Measurements from ENCODE around the gene ORC4.
"Not testable (repeated sequence)": the region's sequence is repeated elsewhere in the genome, so short reads cannot be mapped to it uniquely, and the experiment has no call there.

Gene ORC4

GRCh38 chr2:148013876-148014275 lies 6.7 kb downstream of the ORC4 start:
- DNase-seq = no peak

DNA sequence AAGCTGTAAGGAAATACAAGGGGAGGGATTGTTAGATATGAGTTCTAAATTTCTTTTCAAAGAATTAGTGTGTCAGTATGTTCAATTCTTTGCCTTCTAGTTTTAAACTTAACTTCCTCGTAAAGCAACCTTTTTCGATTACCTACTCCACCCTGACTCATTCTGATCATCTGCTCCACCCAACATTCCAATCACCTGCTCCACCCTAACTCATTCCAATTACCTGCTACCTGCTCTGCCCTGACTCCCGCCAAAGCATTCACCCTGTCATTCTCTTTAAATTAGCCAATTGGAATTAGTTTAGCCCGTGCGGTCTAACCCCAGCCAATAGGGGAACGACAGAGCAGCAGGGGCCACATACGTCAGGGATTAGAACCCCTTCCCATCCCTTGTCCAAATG lies 12.1 kb downstream of the ORC4 start:
- not testable (repeated sequence) for DNase-seq

GRCh38 chr2:148007219-148007900 lies 13.2 kb downstream of the ORC4 start:
- no peak for DNase-seq

GRCh38 chr2:148006249-148007007 lies 14.1 kb downstream of the ORC4 start:
- no peak for DNase-seq

GRCh38 chr2:148002420-148002819 lies 18.1 kb downstream of the ORC4 start:
- DNase-seq = not testable (repeated sequence)

DNA sequence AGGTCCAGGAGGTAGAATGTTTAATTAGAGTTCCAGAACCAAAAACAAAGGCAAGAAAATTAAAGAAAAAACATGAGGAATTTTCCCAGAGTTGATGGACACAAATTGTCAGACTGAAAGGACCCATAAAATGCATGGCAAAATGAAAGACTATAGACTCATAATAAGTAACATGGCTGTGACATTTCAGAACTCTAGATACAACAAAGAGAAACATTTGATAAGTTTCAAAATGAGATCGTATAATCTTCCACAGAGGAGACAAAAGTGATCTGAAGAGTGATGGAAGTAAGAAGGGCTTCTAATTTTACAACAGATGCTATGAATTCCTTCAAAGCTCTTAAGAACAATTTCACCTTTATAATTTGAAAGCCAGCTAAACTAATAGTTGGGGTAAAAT lies 20.4 kb downstream of the ORC4 start:
- DNase-seq = no peak

DNA sequence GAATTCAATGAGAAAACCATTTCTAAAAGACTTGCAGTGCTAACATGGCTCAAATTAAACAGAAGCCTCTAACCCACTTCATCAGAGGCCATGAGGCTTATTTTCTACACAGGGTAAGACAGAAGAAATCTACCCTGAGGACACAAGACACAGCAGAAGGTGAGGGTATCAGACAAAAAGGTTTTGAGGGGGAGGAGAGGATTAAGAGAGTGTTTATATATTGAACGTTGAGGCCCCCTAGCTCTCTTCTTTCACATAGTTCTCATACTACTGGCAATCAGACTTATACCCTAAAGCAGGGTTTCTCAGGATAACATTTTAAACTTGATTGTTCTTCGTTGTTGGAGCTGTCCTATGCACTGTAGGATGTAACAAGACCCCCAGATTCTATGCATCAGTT lies 21.4 kb downstream of the ORC4 start:
- DNase-seq = no peak

DNA sequence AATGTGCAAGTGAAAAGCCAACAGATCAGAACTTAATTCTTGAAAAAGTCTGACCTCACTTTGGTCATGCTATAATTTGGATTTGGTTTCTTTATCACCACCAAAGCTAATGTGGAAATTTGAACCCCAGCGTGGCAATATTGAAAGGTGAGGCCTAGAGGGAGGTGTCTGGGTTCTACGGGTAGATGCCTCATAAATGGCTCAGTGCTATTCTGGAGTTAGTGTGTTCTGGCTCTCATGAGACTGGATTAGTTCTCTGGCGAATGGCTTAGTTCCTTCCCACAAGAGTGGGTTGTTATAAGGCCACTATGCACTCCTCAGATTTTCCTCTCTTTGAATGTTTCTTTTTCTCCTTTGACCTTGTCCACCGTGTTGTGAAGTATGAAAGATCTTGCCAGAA lies 22.3 kb downstream of the ORC4 start:
- DNase-seq = no peak

DNA sequence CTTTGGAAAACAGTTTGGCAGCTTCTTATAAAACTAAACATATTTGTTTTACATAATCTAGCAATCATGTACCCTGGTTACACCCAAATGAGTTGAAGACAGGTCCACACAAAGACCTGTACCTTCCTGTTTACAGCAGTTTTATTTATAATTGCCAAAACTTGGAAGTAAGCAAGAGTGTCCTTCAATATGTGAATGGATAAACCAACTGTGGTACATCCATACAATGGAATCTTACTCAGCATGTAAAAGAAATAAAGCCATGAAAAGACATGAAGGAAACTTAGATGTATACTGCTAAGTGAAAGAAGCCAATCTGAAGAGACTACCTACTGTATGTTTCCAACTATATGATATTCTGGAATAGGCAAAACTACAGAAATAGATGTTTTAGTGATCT lies 23.7 kb downstream of the ORC4 start:
- DNase-seq = no peak

GRCh38 chr2:147994965-147995364 lies 25.6 kb downstream of the ORC4 start:
- DNase-seq = not testable (repeated sequence)

- DNase-seq = peak; percentile 12
Measured at GRCh38 chr2:147989809-147990403, 30.6 kb downstream of the ORC4 start.

GRCh38 chr2:147989102-147989501 lies 31.4 kb downstream of the ORC4 start:
- DNase-seq = no peak

GRCh38 chr2:147980940-147981528 lies 39.5 kb downstream of the ORC4 start:
- DNase-seq = no peak

DNA sequence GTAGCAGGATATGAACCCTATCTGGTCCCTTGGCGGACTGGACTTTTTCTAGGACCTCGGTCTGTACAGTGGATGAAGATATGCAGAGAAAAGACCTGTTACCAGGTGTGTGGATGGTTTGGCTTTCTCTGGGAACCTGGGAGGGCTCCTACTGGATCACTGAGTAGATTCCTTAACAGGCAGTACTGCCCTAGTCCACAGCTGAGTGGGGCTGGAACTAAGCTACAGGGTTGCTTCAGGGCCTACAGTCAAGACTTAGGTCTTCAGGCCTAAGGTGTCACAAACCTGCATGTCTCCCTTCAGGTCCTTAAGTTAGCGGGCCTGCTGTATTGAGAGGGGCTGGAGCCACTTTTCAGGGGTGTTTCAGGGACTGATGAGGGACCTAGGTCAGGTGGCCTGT lies 42.9 kb downstream of the ORC4 start:
- no peak for DNase-seq

DNA sequence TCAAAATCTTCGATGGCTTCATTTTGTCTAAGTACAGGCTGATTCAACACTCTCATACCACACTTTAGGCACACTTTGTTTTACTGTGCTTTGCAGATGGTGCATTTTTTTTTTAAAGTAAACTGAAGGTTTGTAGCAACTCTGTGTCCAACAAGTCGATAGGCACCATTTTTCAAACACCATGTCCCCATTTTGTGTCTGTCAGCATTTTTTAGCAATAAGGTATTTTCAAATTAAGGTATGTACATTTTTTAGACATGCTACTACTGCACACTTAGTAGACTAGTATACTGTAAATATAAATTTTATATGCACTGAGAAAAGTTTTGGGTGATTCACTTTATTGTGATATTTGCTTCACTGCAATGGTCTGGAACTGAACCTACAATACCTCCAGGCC lies 44.4 kb downstream of the ORC4 start:
- DNase-seq = no peak

DNA sequence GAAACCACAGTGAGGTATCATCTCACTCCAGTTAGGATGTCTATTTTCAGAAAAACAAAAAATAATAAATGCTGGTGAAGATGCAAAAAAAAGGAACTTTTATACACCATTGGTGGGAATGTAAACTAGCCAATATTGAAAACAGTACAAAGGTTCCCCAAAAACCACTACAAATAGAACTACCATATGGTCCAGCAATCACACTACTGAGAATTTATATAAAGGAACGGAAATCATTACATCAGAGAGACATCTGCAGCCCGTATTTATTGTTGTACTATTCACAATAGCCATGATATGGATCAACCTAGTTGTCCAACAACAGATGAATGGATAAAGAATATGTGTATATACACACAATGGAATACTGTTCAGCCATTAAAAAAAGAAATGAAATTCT lies 52.0 kb downstream of the ORC4 start:
- no peak for DNase-seq

DNA sequence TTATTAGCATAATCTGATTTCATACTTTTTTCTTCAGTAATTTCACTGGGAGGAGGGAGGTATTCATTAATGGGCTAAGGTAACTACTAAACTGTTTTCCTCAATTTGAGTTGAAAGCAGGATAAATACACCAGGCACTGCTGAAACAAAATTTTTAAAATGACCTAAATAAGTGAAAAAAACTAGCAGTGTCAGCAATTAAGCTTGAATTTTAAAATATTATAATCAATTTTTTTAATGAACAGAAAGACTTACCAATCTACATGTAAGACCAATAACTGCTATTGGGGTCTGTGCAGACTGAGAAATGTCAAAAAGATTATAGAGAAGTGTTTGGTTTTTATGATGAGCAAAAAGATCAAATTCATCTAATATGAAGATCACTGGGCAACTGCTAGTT lies 68.4 kb downstream of the ORC4 start:
- DNase-seq = no peak

GRCh38 chr2:147945660-147946059 lies 74.9 kb downstream of the ORC4 start:
- DNase-seq = no peak

GRCh38 chr2:147939313-147939712 lies 81.2 kb downstream of the ORC4 start:
- DNase-seq = no peak

DNA sequence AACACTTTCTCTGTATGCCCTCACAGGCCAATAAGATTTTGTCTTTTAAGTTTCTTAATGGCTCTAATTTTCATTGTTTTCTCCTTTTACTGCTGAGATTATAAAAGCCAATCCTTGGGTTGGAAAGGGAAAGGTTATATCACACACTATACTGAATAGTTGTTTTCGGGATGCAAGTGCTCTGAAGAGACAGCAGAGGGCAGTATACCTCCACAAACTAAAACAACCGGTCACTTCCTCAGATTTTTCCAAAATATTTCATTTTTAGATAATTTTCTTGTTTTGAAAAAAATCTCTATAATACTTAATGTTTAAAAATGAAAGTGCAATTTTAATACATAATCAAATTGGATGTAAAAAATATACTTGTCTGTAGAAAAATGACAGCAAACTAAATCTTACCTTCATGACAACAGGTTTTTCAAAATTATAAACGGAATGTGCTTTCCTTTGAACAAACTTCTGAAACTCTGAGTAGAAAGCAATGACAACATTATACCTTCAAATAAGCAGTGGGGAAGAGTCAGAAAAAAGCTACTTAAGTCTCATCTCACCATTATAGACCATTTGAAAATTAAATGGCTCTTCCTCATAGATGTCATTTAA lies 82.7 kb downstream of the ORC4 start:
- DNase-seq = peak; percentile 49

DNA sequence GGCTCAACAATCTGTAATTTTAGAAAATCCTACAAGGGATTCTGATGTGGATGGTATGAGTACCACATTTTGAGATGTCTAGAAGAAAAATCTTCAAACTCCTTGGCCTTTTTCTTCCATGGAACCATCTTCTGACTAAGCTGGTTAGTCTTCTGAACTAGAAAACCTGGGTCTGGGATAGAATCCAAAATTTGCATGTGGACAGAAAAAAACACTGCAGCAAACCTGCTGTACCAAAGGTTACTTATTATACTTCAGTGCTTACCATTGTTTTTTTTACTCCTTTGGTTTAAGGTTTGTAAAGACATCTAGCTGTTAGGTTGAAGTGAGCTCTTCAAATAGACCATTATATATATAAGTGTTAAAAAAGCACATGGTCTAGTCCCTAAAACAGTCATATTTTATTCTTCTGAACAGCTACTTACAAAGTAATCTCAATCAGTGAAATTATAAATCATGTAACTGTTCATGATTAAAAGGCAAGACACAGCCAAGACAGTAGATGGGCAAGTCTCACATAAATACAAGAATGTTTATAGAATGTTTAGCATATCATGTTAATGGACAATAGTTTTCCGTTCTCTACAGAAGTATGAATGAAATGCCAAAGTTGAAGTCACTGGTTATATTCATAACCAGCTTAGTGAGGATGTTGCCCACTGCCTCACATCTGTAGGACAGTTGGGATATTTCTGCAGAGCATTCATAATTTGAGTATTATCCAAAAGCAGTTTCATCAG lies 85.5 kb downstream of the ORC4 start:
- DNase-seq = no peak

GRCh38 chr2:147933931-147934330 lies 86.6 kb downstream of the ORC4 start:
- DNase-seq = no peak

Measured in midbrain (tissue), 1 donor.